GM12892 (cell line): ENCODE measurements around the gene KLHDC7B.

Experiments used
- DNase-seq: peaks from one replicate; pipeline ENCODE4 v3.0.0; 2011; ENCODE audit not compliant: insufficient read length
- FAIRE-seq: peaks from 2 replicates; lab custom pipeline; 2011; peaks lifted over from hg19 to GRCh38; lab: Jason Lieb, UNC
- POLR2A ChIP-seq: IDR thresholded peaks from 2 replicates; pipeline ENCODE4 v1.6.1; 2011; ENCODE audit warnings: low read depth, low read length, control low read depth
- POLR2AphosphoS5 ChIP-seq: IDR thresholded peaks from 2 replicates; pipeline ENCODE4 v1.6.1; 2011; ENCODE audit warnings: low read depth, low read length, control low read depth
- TAF1 ChIP-seq: IDR thresholded peaks from 2 replicates; pipeline ENCODE4 v1.6.1; 2011; ENCODE audit warnings: low read depth, mild to moderate bottlenecking, control low read depth, low read length, borderline replicate concordance

Gene KLHDC7B

DNA sequence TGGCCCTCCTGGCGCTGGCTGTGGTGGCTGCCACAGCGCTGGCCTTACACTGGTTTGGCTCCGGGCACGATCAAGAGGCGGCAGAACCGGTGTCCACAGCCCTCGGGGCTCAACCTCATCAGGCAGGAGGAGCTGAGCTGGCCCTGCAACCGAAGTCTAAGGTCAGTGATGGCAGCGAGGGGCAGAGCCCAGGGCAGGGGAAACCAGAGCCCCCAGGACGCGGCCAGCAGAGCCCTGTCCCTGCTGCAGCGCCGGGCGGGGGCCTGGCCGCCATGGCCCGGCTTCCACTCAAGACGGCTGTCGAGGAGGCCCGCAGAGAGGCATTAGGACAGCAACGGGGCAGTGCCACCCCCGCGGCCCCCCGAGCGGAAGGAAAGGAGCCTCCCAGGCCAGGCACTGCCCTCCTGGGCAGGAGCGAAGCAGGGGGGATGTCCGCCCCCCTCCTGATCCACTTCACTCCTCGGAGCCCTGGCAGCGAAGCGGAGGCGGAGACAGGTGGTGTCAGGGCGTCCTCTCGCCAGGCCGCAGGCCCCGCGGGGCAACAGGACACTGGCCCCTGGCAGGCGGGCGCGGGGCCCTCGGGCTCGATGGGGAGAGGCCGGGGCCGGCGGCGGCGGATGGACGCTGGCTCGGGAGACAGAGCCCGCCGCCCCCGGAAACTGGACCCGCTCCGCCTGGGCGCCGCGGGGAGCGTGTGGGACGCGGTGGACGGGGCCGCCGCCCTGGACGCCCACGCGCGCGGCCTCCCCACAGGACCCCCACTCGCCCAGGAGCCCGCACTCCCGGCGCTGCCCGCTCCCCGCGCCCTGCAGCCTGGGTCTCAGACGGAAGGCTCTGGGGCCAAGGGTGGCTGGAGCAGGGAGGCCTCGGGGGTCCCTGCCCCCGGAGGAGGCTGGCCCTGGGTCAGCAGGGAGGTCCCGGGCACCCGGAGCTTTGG is 895 bp downstream of the KLHDC7B start:
- no peak for FAIRE-seq
- no peak for TF ChIP-seq POLR2AphosphoS5
- no peak for TF ChIP-seq POLR2A
- no peak for TF ChIP-seq TAF1
- no peak for DNase-seq

GRCh38 chr22:50547263-50547985 is 1.7 kb downstream of the KLHDC7B start:
- DNase-seq = no peak
- FAIRE-seq = no peak
- TF ChIP-seq TAF1 (no peak), POLR2A (no peak)

DNA sequence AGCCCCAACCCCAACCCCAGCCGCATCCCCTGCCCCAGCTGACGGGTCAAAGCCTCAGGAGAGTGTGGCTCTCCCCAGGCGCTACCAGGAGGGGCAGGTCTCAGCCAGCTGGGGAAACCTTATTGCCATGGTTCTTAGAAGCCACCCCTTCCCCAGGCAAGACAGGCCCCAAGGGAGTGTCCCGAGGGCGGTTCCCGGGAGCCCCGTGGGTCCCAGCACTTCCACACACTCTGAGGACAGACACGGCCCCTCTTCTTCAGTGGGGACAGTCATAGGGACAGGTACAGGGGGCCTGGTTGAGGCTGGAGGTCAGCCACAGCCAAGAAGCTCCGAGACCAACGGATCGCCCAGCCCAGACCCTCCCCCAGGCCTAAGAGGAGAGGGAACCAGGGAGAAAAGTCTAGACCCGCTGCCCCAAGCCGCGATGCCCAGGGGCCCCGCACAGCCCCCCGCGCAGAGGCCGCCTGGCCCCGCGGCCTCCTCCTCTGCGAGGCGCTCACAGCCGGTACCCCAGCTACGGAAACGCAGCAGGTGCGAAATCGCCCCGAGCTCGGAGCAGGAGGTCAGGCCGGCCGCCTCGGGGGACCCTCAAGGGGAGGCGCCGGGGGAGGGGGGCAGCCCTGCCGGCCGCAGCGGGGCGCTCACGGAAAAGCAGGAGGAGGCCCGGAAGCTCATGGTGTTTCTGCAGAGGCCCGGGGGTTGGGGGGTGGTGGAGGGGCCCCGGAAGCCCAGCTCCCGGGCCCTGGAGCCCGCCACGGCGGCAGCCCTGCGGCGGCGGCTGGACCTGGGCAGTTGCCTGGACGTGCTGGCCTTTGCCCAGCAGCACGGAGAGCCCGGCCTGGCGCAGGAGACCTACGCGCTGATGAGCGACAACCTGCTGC is 2.6 kb downstream of the KLHDC7B start:
- peak; percentile 77 for DNase-seq
- FAIRE-seq = peak; percentile 64
- TF ChIP-seq TAF1 (no peak), POLR2AphosphoS5 (no peak), POLR2A (no peak; the same call in 1 of the 2 replicates)

DNA sequence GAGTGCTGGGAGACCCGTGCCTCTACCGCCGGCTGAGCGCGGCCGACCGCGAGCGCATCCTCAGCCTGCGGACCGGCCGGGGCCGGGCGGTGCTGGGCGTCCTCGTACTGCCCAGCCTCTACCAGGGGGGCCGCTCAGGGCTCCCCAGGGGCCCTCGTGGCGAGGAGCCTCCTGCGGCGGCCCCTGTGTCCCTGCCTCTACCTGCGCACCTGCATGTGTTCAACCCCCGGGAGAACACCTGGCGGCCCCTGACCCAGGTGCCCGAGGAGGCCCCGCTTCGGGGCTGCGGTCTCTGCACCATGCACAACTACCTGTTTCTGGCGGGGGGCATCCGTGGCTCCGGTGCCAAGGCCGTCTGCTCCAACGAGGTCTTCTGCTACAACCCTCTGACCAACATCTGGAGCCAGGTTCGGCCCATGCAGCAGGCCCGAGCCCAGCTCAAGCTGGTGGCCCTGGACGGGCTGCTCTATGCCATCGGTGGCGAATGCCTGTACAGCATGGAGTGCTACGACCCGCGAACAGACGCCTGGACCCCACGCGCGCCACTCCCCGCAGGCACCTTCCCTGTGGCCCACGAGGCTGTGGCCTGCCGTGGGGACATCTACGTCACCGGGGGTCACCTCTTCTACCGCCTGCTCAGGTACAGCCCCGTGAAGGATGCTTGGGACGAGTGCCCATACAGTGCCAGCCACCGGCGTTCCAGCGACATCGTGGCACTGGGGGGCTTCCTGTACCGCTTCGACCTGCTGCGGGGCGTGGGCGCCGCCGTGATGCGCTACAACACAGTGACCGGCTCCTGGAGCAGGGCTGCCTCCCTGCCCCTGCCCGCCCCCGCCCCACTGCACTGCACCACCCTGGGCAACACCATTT is 3.5 kb downstream of the KLHDC7B start:
- DNase-seq (peak; percentile 64), FAIRE-seq (no peak)
- TF ChIP-seq TAF1 (no peak), POLR2A (no peak), POLR2AphosphoS5 (no peak)

DNA sequence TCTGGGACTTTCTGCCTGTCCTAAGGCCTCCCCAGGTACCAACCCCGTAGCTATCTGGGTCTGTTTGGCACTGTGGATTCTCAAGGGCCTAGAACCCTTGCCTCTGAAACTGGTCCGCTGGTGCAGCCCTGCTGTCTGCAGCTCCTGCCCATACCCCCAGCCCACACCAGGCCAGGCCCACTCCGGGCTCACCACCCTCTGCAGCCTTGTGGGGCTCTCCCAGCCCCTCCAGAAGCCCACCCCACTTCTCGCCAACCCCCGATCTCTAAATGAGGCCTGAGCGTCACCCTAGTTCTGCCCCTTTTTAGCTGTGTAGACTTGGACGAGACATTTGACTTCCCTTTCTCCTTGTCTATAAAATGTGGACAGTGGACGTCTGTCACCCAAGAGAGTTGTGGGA is 4.7 kb downstream of the KLHDC7B start:
- DNase-seq (no peak), FAIRE-seq (no peak)
- TF ChIP-seq POLR2A = no peak
- no peak for TF ChIP-seq POLR2AphosphoS5
- TF ChIP-seq TAF1 = no peak

GRCh38 chr22:50551160-50551752 is 5.6 kb downstream of the KLHDC7B start:
- DNase-seq (no peak), FAIRE-seq (no peak)
- TF ChIP-seq POLR2AphosphoS5 (no peak), POLR2A (no peak), TAF1 (no peak)

DNA sequence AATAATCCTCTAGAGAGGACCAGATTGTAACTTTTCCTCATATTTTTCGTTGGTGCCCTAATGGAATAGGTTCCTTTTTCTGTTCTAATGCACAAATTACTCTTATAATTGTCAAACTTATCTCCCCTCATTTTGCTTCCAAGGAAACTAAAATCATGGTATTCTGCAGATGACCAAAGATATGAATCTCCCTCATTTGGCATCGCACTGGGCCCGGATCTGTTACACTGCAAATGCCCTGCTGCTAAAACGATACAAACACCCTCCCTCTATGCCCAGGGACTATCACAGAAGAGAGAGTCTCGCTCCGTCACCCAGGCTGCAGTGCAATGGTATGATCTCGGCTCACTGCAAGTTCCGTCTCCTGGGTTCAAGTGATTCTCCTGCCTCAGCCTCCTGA is 7.6 kb downstream of the KLHDC7B start:
- TF ChIP-seq POLR2A (no peak), TAF1 (no peak), POLR2AphosphoS5 (no peak)
- DNase-seq (no peak), FAIRE-seq (no peak)

GRCh38 chr22:50556703-50557102 is 11.0 kb downstream of the KLHDC7B start:
- no peak for TF ChIP-seq POLR2A
- TF ChIP-seq POLR2AphosphoS5 = no peak
- TF ChIP-seq TAF1 = no peak
- no peak for FAIRE-seq
- DNase-seq = no peak

GRCh38 chr22:50560034-50560433 is 14.3 kb downstream of the KLHDC7B start:
- FAIRE-seq (no peak), DNase-seq (no peak)
- TF ChIP-seq POLR2A (no peak), POLR2AphosphoS5 (no peak), TAF1 (no peak)
